ENCODE data around the gene KLK14. TPM values are rescaled to one million over a fixed set of nuclear protein-coding genes. Genes with fewer than 3 reads are reported as not detected.

Gene KLK14
- total RNA-seq, 2 experiments from 2014 or later = 0.57 TPM; not detected in 1

GRCh38 chr19:51122112-51122981 lies 39.7 kb upstream of the KLK14 start:
- ChIA-PET CTCF (interaction anchor here (1.2 to 1.4 kb wide), 2 partner anchors 10 to 12 kb away, joined by 4 read pairs; no protein-coding TSS in a partner anchor), POLR2A (no interaction called here)
- no peak for ATAC-seq
- Mint-ChIP-seq H3K27ac (peak overlapping the region; percentile 96), H3K4me1 (ENCODE audit: low read depth) (peaks cover 72% of the 10 kb centered on the region), H3K36me3 (ENCODE audit: low read depth) (no peaks in the 10 kb centered on the region), H3K27me3 (ENCODE audit: low read depth) (no peaks in the 10 kb centered on the region), H3K9me3 (ENCODE audit: insufficient read depth) (no peaks in the 10 kb centered on the region), H3K4me3 (peak overlapping the region; percentile 55)
- DNase-seq = no peak

- ATAC-seq (no peak), DNase-seq (no peak)
- Mint-ChIP-seq H3K27ac (peak overlapping the region; percentile 96), H3K36me3 (ENCODE audit: low read depth) (no peaks in the 10 kb centered on the region), H3K4me1 (ENCODE audit: low read depth) (peaks cover 72% of the 10 kb centered on the region), H3K27me3 (ENCODE audit: low read depth) (no peaks in the 10 kb centered on the region), H3K4me3 (no peak overlapping the region), H3K9me3 (ENCODE audit: insufficient read depth) (no peaks in the 10 kb centered on the region)
- ChIA-PET CTCF (interaction anchor here (1.2 to 1.4 kb wide), 2 partner anchors 11 kb away, joined by 4 read pairs; no protein-coding TSS in a partner anchor), POLR2A (no interaction called here)
These were observed 38.6 kb upstream of the KLK14 start for GRCh38 chr19:51121257-51121656.

GRCh38 chr19:51120160-51120559 lies 37.5 kb upstream of the KLK14 start:
- no peak overlapping the region for H3K4me3 Mint-ChIP-seq
- DNase-seq (no peak), ATAC-seq (no peak)
- ChIA-PET CTCF (no interaction called here), POLR2A (no interaction called here)
- no peaks in the 10 kb centered on the region for H3K27me3 Mint-ChIP-seq (ENCODE audit: low read depth)
- H3K36me3 Mint-ChIP-seq (ENCODE audit: low read depth) = no peaks in the 10 kb centered on the region
- peaks cover 76% of the 10 kb centered on the region for H3K4me1 Mint-ChIP-seq (ENCODE audit: low read depth)
- H3K9me3 Mint-ChIP-seq (ENCODE audit: insufficient read depth) = no peaks in the 10 kb centered on the region
- H3K27ac Mint-ChIP-seq = peak overlapping the region; percentile 60

- DNase-seq (no peak), ATAC-seq (no peak)
- CTCF ChIA-PET = no interaction called here
- Mint-ChIP-seq H3K36me3 (ENCODE audit: low read depth) (no peaks in the 10 kb centered on the region), H3K4me3 (no peak overlapping the region), H3K9me3 (ENCODE audit: insufficient read depth) (no peaks in the 10 kb centered on the region), H3K4me1 (ENCODE audit: low read depth) (peaks cover 76% of the 10 kb centered on the region), H3K27ac (peak overlapping the region; percentile 60), H3K27me3 (ENCODE audit: low read depth) (no peaks in the 10 kb centered on the region)
- POLR2A ChIA-PET = no interaction called here
These were observed 36.9 kb upstream of the KLK14 start for GRCh38 chr19:51119611-51120010.

- H3K4me3 Mint-ChIP-seq = no peak overlapping the region
- no peak overlapping the region for H3K27ac Mint-ChIP-seq
- DNase-seq (no peak), ATAC-seq (no peak)
- ChIA-PET CTCF (no interaction called here), POLR2A (no interaction called here)
- H3K36me3 Mint-ChIP-seq (ENCODE audit: low read depth) = no peaks in the 10 kb centered on the region
- no peaks in the 10 kb centered on the region for H3K27me3 Mint-ChIP-seq (ENCODE audit: low read depth)
- peaks cover 76% of the 10 kb centered on the region for H3K4me1 Mint-ChIP-seq (ENCODE audit: low read depth)
- H3K9me3 Mint-ChIP-seq (ENCODE audit: insufficient read depth) = no peaks in the 10 kb centered on the region
These were observed 36.4 kb upstream of the KLK14 start for GRCh38 chr19:51119101-51119500.

GRCh38 chr19:51116736-51117286 lies 34.1 kb upstream of the KLK14 start:
- CTCF ChIA-PET = no interaction called here
- H3K27ac Mint-ChIP-seq = peak overlapping the region; percentile 63

GRCh38 chr19:51114087-51114729 lies 31.5 kb upstream of the KLK14 start:
- CTCF ChIA-PET = interaction anchor here (0.7 to 2.7 kb wide), 7 partner anchors 14 to 45 kb away, joined by 3 to 11 read pairs (median 4); no protein-coding TSS in a partner anchor
- DNase-seq = peak; percentile 51
- POLR2A ChIA-PET = no interaction called here
- Mint-ChIP-seq H3K4me1 (ENCODE audit: low read depth) (peaks cover 46% of the 10 kb centered on the region), H3K27me3 (ENCODE audit: low read depth) (peaks cover 2% of the 10 kb centered on the region), H3K36me3 (ENCODE audit: low read depth) (no peaks in the 10 kb centered on the region), H3K9me3 (ENCODE audit: insufficient read depth) (no peaks in the 10 kb centered on the region), H3K4me3 (no peak overlapping the region), H3K27ac (peak overlapping the region; percentile 64)
- peak; percentile 34 for ATAC-seq

More at GRCh38 chr19:51116736-51117286, 34.1 kb upstream of the KLK14 start:
- Mint-ChIP-seq H3K9me3 (ENCODE audit: insufficient read depth) (no peaks in the 10 kb centered on the region), H3K36me3 (ENCODE audit: low read depth) (no peaks in the 10 kb centered on the region), H3K27me3 (ENCODE audit: low read depth) (no peaks in the 10 kb centered on the region), H3K4me3 (no peak overlapping the region), H3K4me1 (ENCODE audit: low read depth) (peaks cover 57% of the 10 kb centered on the region)
- peak; percentile 51 for DNase-seq
- no peak for ATAC-seq
- POLR2A ChIA-PET = no interaction called here

GRCh38 chr19:51111606-51112005 lies 28.9 kb upstream of the KLK14 start:
- peaks cover 2% of the 10 kb centered on the region for H3K27me3 Mint-ChIP-seq (ENCODE audit: low read depth)
- H3K27ac Mint-ChIP-seq = no peak overlapping the region
- no peaks in the 10 kb centered on the region for H3K9me3 Mint-ChIP-seq (ENCODE audit: insufficient read depth)
- no peak overlapping the region for H3K4me3 Mint-ChIP-seq
- ChIA-PET CTCF (no interaction called here), POLR2A (no interaction called here)
- DNase-seq = no peak
- peaks cover 48% of the 10 kb centered on the region for H3K4me1 Mint-ChIP-seq (ENCODE audit: low read depth)
- no peak for ATAC-seq
- peaks cover 2% of the 10 kb centered on the region for H3K36me3 Mint-ChIP-seq (ENCODE audit: low read depth)

GRCh38 chr19:51110666-51110971 lies 27.9 kb upstream of the KLK14 start:
- ChIA-PET CTCF (interaction anchor here (1.4 to 1.8 kb wide), 3 partner anchors 11 to 47 kb away, joined by 4 to 5 read pairs (median 4); no protein-coding TSS in a partner anchor), POLR2A (no interaction called here)
- no peak for DNase-seq
- H3K27me3 Mint-ChIP-seq (ENCODE audit: low read depth) = peaks cover 2% of the 10 kb centered on the region
- no peak overlapping the region for H3K4me3 Mint-ChIP-seq
- H3K27ac Mint-ChIP-seq = no peak overlapping the region
- H3K36me3 Mint-ChIP-seq (ENCODE audit: low read depth) = peaks cover 8% of the 10 kb centered on the region
- H3K4me1 Mint-ChIP-seq (ENCODE audit: low read depth) = peaks cover 46% of the 10 kb centered on the region
- no peaks in the 10 kb centered on the region for H3K9me3 Mint-ChIP-seq (ENCODE audit: insufficient read depth)
- ATAC-seq = no peak

- Mint-ChIP-seq H3K27me3 (ENCODE audit: low read depth) (peaks cover 2% of the 10 kb centered on the region), H3K27ac (peak overlapping the region; percentile 90), H3K4me3 (peak overlapping the region; percentile 88), H3K4me1 (ENCODE audit: low read depth) (peaks cover 35% of the 10 kb centered on the region), H3K36me3 (ENCODE audit: low read depth) (peaks cover 16% of the 10 kb centered on the region), H3K9me3 (ENCODE audit: insufficient read depth) (no peaks in the 10 kb centered on the region)
- POLR2A ChIA-PET = interaction anchor here (0.7 kb wide), 1 partner anchor 549 kb away, joined by 3 read pairs; no protein-coding TSS in a partner anchor
- DNase-seq (no peak), ATAC-seq (peak; percentile 48)
- CTCF ChIA-PET = interaction anchor here (1.0 kb wide), 1 partner anchor 12 kb away, joined by 5 read pairs; no protein-coding TSS in a partner anchor
These were observed 26.1 kb upstream of the KLK14 start for GRCh38 chr19:51108805-51109146.

- CTCF ChIA-PET = interaction anchor here (1.0 kb wide), 1 partner anchor 12 kb away, joined by 5 read pairs; no protein-coding TSS in a partner anchor
- peaks cover 22% of the 10 kb centered on the region for H3K36me3 Mint-ChIP-seq (ENCODE audit: low read depth)
- H3K27me3 Mint-ChIP-seq (ENCODE audit: low read depth) = peaks cover 2% of the 10 kb centered on the region
- H3K9me3 Mint-ChIP-seq (ENCODE audit: insufficient read depth) = no peaks in the 10 kb centered on the region
- peaks cover 34% of the 10 kb centered on the region for H3K4me1 Mint-ChIP-seq (ENCODE audit: low read depth)
- peak; percentile 98 for ATAC-seq
- POLR2A ChIA-PET = interaction anchor here (0.7 kb wide), 1 partner anchor 549 kb away, joined by 3 read pairs; no protein-coding TSS in a partner anchor
- H3K27ac Mint-ChIP-seq = peak within 1 kb of the TSS; percentile 90
- peak; percentile 99 for DNase-seq
- H3K4me3 Mint-ChIP-seq = peak within 1 kb of the TSS; percentile 88
These were observed 25.5 kb upstream of the KLK14 start, which contains the start of gene CTU1 for GRCh38 chr19:51108066-51108804. Gene CTU1 (minus strand): TSS chr19:51108409. CDS start chr19:51104569, 3,840 bp downstream.
